Kidney epithelial cell (primary cell): ENCODE results near the gene SUPT5H. TPM values are rescaled to one million over a fixed set of nuclear protein-coding genes. Genes with fewer than 3 reads are reported as not detected.
A peak's percentile ranks its signal among the peaks of the same experiment; 100 is the strongest.

Source experiments
- DNase-seq: peaks from one replicate; pipeline ENCODE4 v3.0.0-alpha.2; 2010; ENCODE audit warnings: low read depth
- H3K27me3 ChIP-seq: 2 replicates; pipeline ENCODE4 v1.6.0; 2011; ENCODE audit warnings: low read length; ENCODE audit not compliant: control insufficient read depth, insufficient read depth
- H3K36me3 ChIP-seq: 2 replicates; pipeline ENCODE4 v1.5.1; 2011; ENCODE audit warnings: low read length; ENCODE audit not compliant: control insufficient read depth, insufficient read depth
- H3K4me3 ChIP-seq: 2 replicates; pipeline ENCODE4 v1.5.1; 2011; ENCODE audit warnings: low read depth, mild to moderate bottlenecking, control low read depth, low read length
- CTCF ChIP-seq: IDR thresholded peaks from 2 replicates; pipeline ENCODE4 v1.5.1; 2011; ENCODE audit warnings: mild to moderate bottlenecking, moderate library complexity, low read length, control low read depth, inconsistent platforms; ENCODE audit not compliant: insufficient read depth, poor library complexity, severe bottlenecking
- total RNA-seq: library from RNA; depleted of rRNA; stranded (reverse); fragments of >200 nt; gene quantifications from 2 replicates; pipeline ENCODE4 v1.2.3, GENCODE V29; 2015

SUPT5H gene
- total RNA-seq, 1 donor from 2014 or later, result 121 TPM

- TF ChIP-seq CTCF, result no peak
- Histone ChIP-seq H3K27me3 (peaks cover 15% of the 10 kb centered on the region), H3K4me3 (peak overlapping the region; percentile 37), H3K36me3 (no peaks in the 10 kb centered on the region)
- DNase-seq, result no peak
Observed at GRCh38 chr19:39507715-39508364, 62.5 kb downstream of the SUPT5H start.

GRCh38 chr19:39508629-39509028 is 63.2 kb downstream of the SUPT5H start:
- DNase-seq, result no peak
- Histone ChIP-seq H3K36me3 (no peaks in the 10 kb centered on the region), H3K27me3 (peaks cover 11% of the 10 kb centered on the region), H3K4me3 (no peak overlapping the region)
- TF ChIP-seq CTCF, result no peak

GRCh38 chr19:39509233-39509632 is 63.9 kb downstream of the SUPT5H start:
- Histone ChIP-seq H3K36me3 (no peaks in the 10 kb centered on the region), H3K4me3 (no peak overlapping the region), H3K27me3 (peaks cover 10% of the 10 kb centered on the region)
- DNase-seq, result no peak
- TF ChIP-seq CTCF, result no peak

- Histone ChIP-seq H3K27me3 (peaks cover 33% of the 10 kb centered on the region), H3K36me3 (no peaks in the 10 kb centered on the region), H3K4me3 (no peak overlapping the region)
- TF ChIP-seq CTCF, result no peak
- DNase-seq, result no peak
Observed at GRCh38 chr19:39512988-39513387, 67.6 kb downstream of the SUPT5H start.

GRCh38 chr19:39514840-39515550 is 69.6 kb downstream of the SUPT5H start, which contains the start of gene SELENOV:
Gene SELENOV, plus strand, starts transcription at chr19:39515139. Its CDS starts 74 bp downstream, at chr19:39515213.
- DNase-seq, result no peak
- peak; percentile 5 for TF ChIP-seq CTCF
- peaks cover 38% of the 10 kb centered on the region for H3K27me3 ChIP-seq
- no peaks in the 10 kb centered on the region for H3K36me3 ChIP-seq
- peak within 1 kb of the TSS; percentile 19 for H3K4me3 ChIP-seq
